Endothelial cell of umbilical vein (primary cell): ENCODE data around the gene SMIM44. TPM values are rescaled to one million over a fixed set of nuclear protein-coding genes. Genes with fewer than 3 reads are reported as not detected.

Experiments
- BruUV-seq: library from RNA; stranded (reverse); fragments of 400-500 nt; replicated peaks from 2 replicates; lab custom pipeline; 2021; lab: Mats Ljungman, UMichigan
- CTCF ChIA-PET: fragments of 300-600, 350-600 bp; sonication (Branson Sonifier 250); formaldehyde crosslinking; loops from one replicate; lab custom pipeline; 2021; ENCODE audit warnings: antibody characterized with exemption, inconsistent platforms; lab: Charles Lee
- POLR2A ChIA-PET: fragments of 300-600, 350-600 bp; sonication (Branson Sonifier 250); formaldehyde crosslinking; loops from one replicate; lab custom pipeline; 2021; ENCODE audit warnings: antibody characterized with exemption, inconsistent platforms; lab: Charles Lee
- DNase-seq: peaks from one replicate; pipeline ENCODE4 v3.0.0-alpha.2; 2011; ENCODE audit warnings: low read depth, low spot score
- FAIRE-seq: peaks from 2 replicates; lab custom pipeline; 2011; peaks lifted over from hg19 to GRCh38; lab: Jason Lieb, UNC
- H2AFZ ChIP-seq: 2 replicates; pipeline ENCODE4 v1.6.0; 2012; ENCODE audit warnings: low read depth, low read length, control low read depth, inconsistent platforms
- H3K27ac ChIP-seq: 2 replicates; pipeline ENCODE4 v1.5.1; 2011; ENCODE audit warnings: low read depth, mild to moderate bottlenecking, control low read depth, low read length, moderate library complexity; ENCODE audit not compliant: insufficient read depth
- H3K27me3 ChIP-seq, 2 experiments: 2 replicates each; pipeline versions ENCODE4 v1.6.0 to v1.6.1; 2011; ENCODE audit warnings: low read length in 2 of 2, mixed read lengths in 1 of 2; ENCODE audit not compliant: control insufficient read depth in 2 of 2, insufficient read depth in 2 of 2
- H3K36me3 ChIP-seq, 2 experiments: 2 replicates in 1 of 2; 3 replicates in 1 of 2; pipeline ENCODE4 v1.5.1; 2011; ENCODE audit warnings: low read length in 2 of 2, mild to moderate bottlenecking in 1 of 2, moderate library complexity in 1 of 2; ENCODE audit not compliant: control insufficient read depth in 2 of 2, insufficient read depth in 2 of 2; ENCODE audit errors: extremely low read depth in 1 of 2
- H3K4me1 ChIP-seq: 3 replicates; pipeline ENCODE4 v1.5.1; 2011; ENCODE audit warnings: mild to moderate bottlenecking, low read length; ENCODE audit not compliant: control insufficient read depth, insufficient read depth; ENCODE audit errors: extremely low read depth
- H3K4me2 ChIP-seq: 2 replicates; pipeline ENCODE4 v1.6.1; 2011; ENCODE audit warnings: low read length, control low read depth, mixed read lengths; ENCODE audit not compliant: insufficient read depth
- H3K4me3 ChIP-seq, 3 experiments: fragments of 200-600 bp in 1 of 3; sonication (generic), shearing (Covaris generic) in 1 of 3; replicated peaks in 1 of 3; 2 replicates each; pipeline ENCODE4 v1.5.1; 2011 to 2016; ENCODE audit warnings: control low read depth in 3 of 3, low read length in 3 of 3, mild to moderate bottlenecking in 2 of 3, inconsistent platforms in 1 of 3, low read depth in 1 of 3, moderate library complexity in 1 of 3; ENCODE audit not compliant: insufficient read depth in 1 of 3
- H3K79me2 ChIP-seq: 2 replicates; pipeline ENCODE4 v1.6.0; 2012; ENCODE audit warnings: low read length, inconsistent platforms; ENCODE audit not compliant: control insufficient read depth, insufficient read depth
- H3K9ac ChIP-seq: replicated peaks from 2 replicates; pipeline ENCODE3; 2011; ENCODE audit warnings: low read length, control low read depth; ENCODE audit not compliant: insufficient read depth; ENCODE audit errors: extremely low read depth
- H3K9me1 ChIP-seq: replicated peaks from 3 replicates; pipeline ENCODE4 v1.6.0; 2011; ENCODE audit warnings: mild to moderate bottlenecking, low read length; ENCODE audit not compliant: control insufficient read depth, insufficient read depth; ENCODE audit errors: extremely low read depth
- H3K9me3 ChIP-seq: replicated peaks from 2 replicates; pipeline ENCODE4 v1.5.1; 2012; ENCODE audit warnings: low read length, inconsistent platforms; ENCODE audit not compliant: control insufficient read depth, insufficient read depth
- H4K20me1 ChIP-seq: replicated peaks from 2 replicates; pipeline ENCODE3; 2011; ENCODE audit warnings: mild to moderate bottlenecking, low read length; ENCODE audit not compliant: control insufficient read depth, insufficient read depth; ENCODE audit errors: extremely low read depth
- EZH2 ChIP-seq: IDR thresholded peaks from 2 replicates; pipeline ENCODE4 v1.6.1; 2012; ENCODE audit warnings: borderline replicate concordance, low read depth, mild to moderate bottlenecking, moderate library complexity, low read length, inconsistent platforms; ENCODE audit not compliant: severe bottlenecking
- FOS ChIP-seq: IDR thresholded peaks from 2 replicates; pipeline ENCODE4 v1.6.1; 2011; ENCODE audit warnings: mild to moderate bottlenecking, low read length, moderate library complexity, borderline replicate concordance; ENCODE audit not compliant: insufficient read depth
- GATA2 ChIP-seq: IDR thresholded peaks from 2 replicates; pipeline ENCODE4 v1.7.0; 2011; ENCODE audit warnings: low read depth, mild to moderate bottlenecking, moderate library complexity, mixed read lengths, low read length; ENCODE audit not compliant: insufficient read length, insufficient read depth
- JUN ChIP-seq: IDR thresholded peaks from 2 replicates; pipeline ENCODE4 v1.6.1; 2011; ENCODE audit warnings: borderline replicate concordance, low read depth; ENCODE audit not compliant: insufficient read length, insufficient read depth
- MYC ChIP-seq: IDR thresholded peaks from one replicate; pipeline ENCODE4 v1.6.1; 2011; ENCODE audit warnings: mild to moderate bottlenecking, low read depth, low read length
- POLR2A ChIP-seq: IDR thresholded peaks from 2 replicates; pipeline ENCODE4 v1.6.1; 2012; ENCODE audit warnings: low read depth, mild to moderate bottlenecking, control low read depth, low read length
- POLR2AphosphoS5 ChIP-seq: IDR thresholded peaks from 2 replicates; pipeline ENCODE4 v1.6.1; 2012; ENCODE audit warnings: low read depth, mild to moderate bottlenecking, control low read depth, low read length, moderate library complexity; ENCODE audit not compliant: insufficient read depth
- dilution Hi-C: fragments of 300-500 bp; cut with MboI; formaldehyde crosslinking; loops from one replicate; pipeline ENCODE4 v1.15.0; 2019; ENCODE audit warnings: low sequenced_read_pairs; ENCODE audit not compliant: extremely low pct_ligation_motif_present
- intact Hi-C: fragments of 100-400 bp; cut with micrococcal nuclease; formaldehyde crosslinking; loops from one replicate; pipeline ENCODE4 v1.10.0; 2022
- polyA plus RNA-seq, 4 experiments: library from polyadenylated mRNA; depleted of rRNA in 3 of 4; stranded (reverse) in 3 of 4; unstranded in 1 of 4; fragments of >200 nt; gene quantifications; 2 replicates each; pipeline versions ENCODE4 v1.2.1 to v1.2.3, GENCODE V29; 2011 to 2012; ENCODE audit warnings: missing spikeins in 1 of 4
- total RNA-seq: library from RNA; stranded (reverse); gene quantifications from 2 replicates; pipeline ENCODE4 v1.2.3, GENCODE V29; 2021
- TF ChIP-seq, protein P1 (sequence below): IDR thresholded peaks from 2 replicates; pipeline ENCODE4 v1.6.1; 2011; ENCODE audit not compliant: insufficient read depth, insufficient read length
- TF ChIP-seq, protein P2 (sequence below), 2 donors: IDR thresholded peaks; 1 replicate in 1 of 2; 2 replicates in 1 of 2; pipeline ENCODE4 v1.5.1; 2011; ENCODE audit warnings: low read length in 2 of 2, mild to moderate bottlenecking in 2 of 2, moderate library complexity in 2 of 2, control low read depth in 1 of 2, inconsistent platforms in 1 of 2, low read depth in 1 of 2; ENCODE audit not compliant: insufficient read depth in 1 of 2; ENCODE audit errors: extremely low read depth in 1 of 2

SMIM44 gene
- total and polyA plus RNA-seq, 2 donors (not counting 3 experiments of a cell fraction or from before 2014, with no cell fraction given) = not detected

DNA sequence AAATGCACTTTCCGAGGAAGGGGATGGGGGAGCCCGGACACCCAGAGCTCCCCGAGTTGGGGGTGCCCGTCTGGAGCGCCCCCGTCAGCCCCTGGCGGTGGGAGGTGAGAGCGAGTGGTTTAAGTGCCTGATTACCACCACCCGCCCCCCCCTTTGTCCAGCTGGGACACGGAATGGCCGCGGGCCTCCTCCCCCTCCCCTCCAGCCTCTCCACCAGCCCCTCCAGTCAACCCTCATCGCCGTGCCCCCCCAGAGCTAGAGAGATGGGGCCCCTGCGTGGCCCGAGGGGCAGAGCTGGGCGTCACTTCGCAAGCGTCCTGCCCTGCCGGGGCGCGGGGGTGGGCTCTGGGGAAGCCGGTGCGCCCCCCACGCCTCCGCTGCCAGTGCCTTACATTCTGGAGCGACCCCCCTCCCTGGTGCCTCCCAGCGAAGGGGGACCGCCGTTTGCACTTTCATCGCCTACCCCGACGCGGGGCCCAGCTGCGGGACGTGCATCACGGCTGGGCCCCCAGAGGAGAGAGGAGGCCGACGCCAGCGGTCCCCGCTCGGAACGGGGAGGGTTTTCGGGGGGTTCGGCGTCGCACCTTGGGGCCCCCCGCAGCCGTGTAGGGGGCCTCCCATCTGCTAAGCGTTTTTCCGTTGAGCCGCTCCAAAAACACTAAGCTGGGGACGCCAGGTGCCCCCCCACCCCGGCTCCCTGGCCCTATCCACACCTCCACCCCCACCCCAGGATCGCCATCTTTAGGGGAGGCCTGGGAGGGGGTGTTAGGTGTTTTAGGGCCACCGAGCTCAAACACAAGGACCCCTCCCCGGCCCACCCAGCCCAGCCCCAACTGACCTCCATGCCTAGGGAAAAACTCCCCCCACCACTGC lies 19.3 kb downstream of the SMIM44 start:
- no peak overlapping the region for H3K9ac ChIP-seq
- H3K36me3 ChIP-seq = peaks cover 0 to 8% of the 10 kb centered on the region in 2 experiments
- DNase-seq (no peak), FAIRE-seq (no peak)
- no peak overlapping the region for H3K27ac ChIP-seq
- H3K9me3 ChIP-seq = no peaks in the 10 kb centered on the region
- CTCF ChIA-PET = interaction anchor here (1.1 kb wide), 1 partner anchor 9 kb away, joined by 4 read pairs; no protein-coding TSS in a partner anchor
- POLR2A ChIA-PET = no interaction called here
- H3K4me3 ChIP-seq = no peak overlapping the region
- H3K9me1 ChIP-seq = no peaks in the 10 kb centered on the region
- no peak overlapping the region for H3K4me2 ChIP-seq
- H4K20me1 ChIP-seq = no peaks in the 10 kb centered on the region
- dilution Hi-C loops (no loop called here), intact Hi-C loops (no loop called here)
- peaks cover 12% of the 10 kb centered on the region for H3K4me1 ChIP-seq
- H3K27me3 ChIP-seq = no peaks in the 10 kb centered on the region
- no peaks in the 10 kb centered on the region for H3K79me2 ChIP-seq
- TF ChIP-seq JUN = no peak
- TF ChIP-seq FOS = no peak
- TF ChIP-seq POLR2A = no peak
- TF ChIP-seq EZH2 = no peak
- no peak for TF ChIP-seq GATA2
- TF ChIP-seq, protein P1, sequence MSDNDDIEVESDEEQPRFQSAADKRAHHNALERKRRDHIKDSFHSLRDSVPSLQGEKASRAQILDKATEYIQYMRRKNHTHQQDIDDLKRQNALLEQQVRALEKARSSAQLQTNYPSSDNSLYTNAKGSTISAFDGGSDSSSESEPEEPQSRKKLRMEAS = no peak
- no peak for TF ChIP-seq MYC
- TF ChIP-seq, protein P2, sequence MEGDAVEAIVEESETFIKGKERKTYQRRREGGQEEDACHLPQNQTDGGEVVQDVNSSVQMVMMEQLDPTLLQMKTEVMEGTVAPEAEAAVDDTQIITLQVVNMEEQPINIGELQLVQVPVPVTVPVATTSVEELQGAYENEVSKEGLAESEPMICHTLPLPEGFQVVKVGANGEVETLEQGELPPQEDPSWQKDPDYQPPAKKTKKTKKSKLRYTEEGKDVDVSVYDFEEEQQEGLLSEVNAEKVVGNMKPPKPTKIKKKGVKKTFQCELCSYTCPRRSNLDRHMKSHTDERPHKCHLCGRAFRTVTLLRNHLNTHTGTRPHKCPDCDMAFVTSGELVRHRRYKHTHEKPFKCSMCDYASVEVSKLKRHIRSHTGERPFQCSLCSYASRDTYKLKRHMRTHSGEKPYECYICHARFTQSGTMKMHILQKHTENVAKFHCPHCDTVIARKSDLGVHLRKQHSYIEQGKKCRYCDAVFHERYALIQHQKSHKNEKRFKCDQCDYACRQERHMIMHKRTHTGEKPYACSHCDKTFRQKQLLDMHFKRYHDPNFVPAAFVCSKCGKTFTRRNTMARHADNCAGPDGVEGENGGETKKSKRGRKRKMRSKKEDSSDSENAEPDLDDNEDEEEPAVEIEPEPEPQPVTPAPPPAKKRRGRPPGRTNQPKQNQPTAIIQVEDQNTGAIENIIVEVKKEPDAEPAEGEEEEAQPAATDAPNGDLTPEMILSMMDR (IDR thresholded peaks at IDR 0.05; ENCODE audit: extremely low read depth in 1 of 2, insufficient read depth in 1 of 2, low read depth in 1 of 2, low read length in 2 of 2) = no peak
- TF ChIP-seq POLR2AphosphoS5 = no peak
- H2AFZ ChIP-seq = no peak overlapping the region
- BruUV-seq = no TSS peak
